SU-DHL-6 (cell line): Measurements from ENCODE around the gene C16orf87.
"Not testable (repeated sequence)": the region's sequence is repeated elsewhere in the genome, so short reads cannot be mapped to it uniquely, and the experiment has no call there.

Source experiments
- H2AFZ ChIP-seq: fragments of 200-600 bp; sonication (generic); 2 replicates; pipeline ENCODE4 v1.6.1; 2014; ENCODE audit warnings: low read depth, mild to moderate bottlenecking, moderate library complexity, mixed read lengths, antibody characterized with exemption, low read length; ENCODE audit not compliant: severe bottlenecking
- H3F3A ChIP-seq: fragments of 200-600 bp; shearing (Covaris generic); 2 replicates; pipeline ENCODE4 v1.6.0; 2016; ENCODE audit warnings: antibody characterized with exemption, mild to moderate bottlenecking; ENCODE audit not compliant: insufficient read depth
- H3K27ac ChIP-seq: fragments of 200-600 bp; sonication (generic); 2 replicates; pipeline ENCODE4 v1.5.1; 2016; ENCODE audit warnings: low read depth, mild to moderate bottlenecking, low read length, moderate library complexity, mixed read lengths
- H3K27me3 ChIP-seq: fragments of 200-600 bp; sonication (generic), shearing (Covaris generic); 2 replicates; pipeline ENCODE4 v1.6.0; 2014; ENCODE audit warnings: mild to moderate bottlenecking, low read length
- H3K36me3 ChIP-seq: fragments of 200-600 bp; sonication (generic); 2 replicates; pipeline ENCODE4 v1.6.1; 2014; ENCODE audit warnings: mild to moderate bottlenecking, low read length, mixed read lengths
- H3K4me2 ChIP-seq: fragments of 300-600, 200-600 bp; shearing (Covaris generic), sonication (generic); 2 replicates; pipeline ENCODE4 v1.6.0; 2014; ENCODE audit warnings: low read length, low read depth, mild to moderate bottlenecking; ENCODE audit not compliant: poor library complexity, severe bottlenecking
- H3K4me3 ChIP-seq: fragments of 200-600 bp; sonication (generic); 2 replicates; pipeline ENCODE4 v1.5.1; 2014; ENCODE audit warnings: antibody characterized with exemption, low read length, mild to moderate bottlenecking, mixed read lengths; ENCODE audit not compliant: insufficient read depth, poor library complexity, severe bottlenecking
- H3K79me2 ChIP-seq: fragments of 200-600 bp; sonication (generic); 2 replicates; pipeline ENCODE4 v1.6.1; 2014; ENCODE audit warnings: mild to moderate bottlenecking, low read length, moderate library complexity; ENCODE audit not compliant: insufficient read depth
- H3K9ac ChIP-seq: fragments of 200-600 bp; sonication (generic); 2 replicates; pipeline ENCODE4 v1.7.0; 2014; ENCODE audit warnings: mild to moderate bottlenecking, low read length
- H3K9me2 ChIP-seq: fragments of 200-600 bp; sonication (generic); replicated peaks from 2 replicates; pipeline ENCODE4 v1.6.1; 2014; ENCODE audit warnings: low read length; ENCODE audit not compliant: insufficient read depth
- H3K9me3 ChIP-seq: fragments of 200-600 bp; sonication (generic); 2 replicates; pipeline ENCODE4 v1.6.1; 2014; ENCODE audit warnings: low read length, mixed read lengths; ENCODE audit not compliant: insufficient read depth
- H4K20me1 ChIP-seq: fragments of 200-600 bp; sonication (generic); 2 replicates; pipeline ENCODE4 v1.6.1; 2014; ENCODE audit warnings: low read depth, mild to moderate bottlenecking, antibody characterized with exemption, low read length, moderate library complexity, mixed read lengths
- CTCF ChIP-seq: fragments of 200-600 bp; sonication (generic); IDR thresholded peaks from one replicate; pipeline ENCODE4 v1.5.1; 2017; ENCODE audit warnings: antibody characterized with exemption, mild to moderate bottlenecking, low read length, moderate library complexity; ENCODE audit not compliant: insufficient read depth, poor library complexity, severe bottlenecking
- EZH2phosphoT487 ChIP-seq: fragments of 200-600 bp; sonication (generic), shearing (Covaris generic); conservative IDR thresholded peaks from 2 replicates; pipeline ENCODE4 v1.6.1; 2018; ENCODE audit warnings: mild to moderate bottlenecking, antibody characterized with exemption, low read length, moderate library complexity, mixed read lengths

The C16orf87 gene

GRCh38 chr16:46871597-46871996 is 40.6 kb upstream of the C16orf87 start:
- no peaks in the 10 kb centered on the region for H3K9me2 ChIP-seq
- H3K9me3 ChIP-seq = no peaks in the 10 kb centered on the region
- no peak overlapping the region for H2AFZ ChIP-seq
- no peak overlapping the region for H3K4me2 ChIP-seq
- H3K27ac ChIP-seq = no peak overlapping the region
- H3K4me3 ChIP-seq = no peak overlapping the region
- H4K20me1 ChIP-seq = no peaks in the 10 kb centered on the region
- no peaks in the 10 kb centered on the region for H3K79me2 ChIP-seq
- no peaks in the 10 kb centered on the region for H3K36me3 ChIP-seq
- H3K9ac ChIP-seq = no peak overlapping the region
- H3K27me3 ChIP-seq = no peaks in the 10 kb centered on the region
- TF ChIP-seq EZH2phosphoT487 (no peak), CTCF (no peak)
- H3F3A ChIP-seq = no peaks in the 10 kb centered on the region

GRCh38 chr16:46868891-46869290 is 37.9 kb upstream of the C16orf87 start:
- not testable (repeated sequence) for H3K9me2 ChIP-seq, H3K9ac ChIP-seq, H2AFZ ChIP-seq, H3F3A ChIP-seq, H3K27ac ChIP-seq, H3K9me3 ChIP-seq, H3K4me2 ChIP-seq, H4K20me1 ChIP-seq, H3K36me3 ChIP-seq, H3K4me3 ChIP-seq, H3K27me3 ChIP-seq, H3K79me2 ChIP-seq

GRCh38 chr16:46867486-46867885 is 36.5 kb upstream of the C16orf87 start:
- H3K36me3 ChIP-seq, H3K9me2 ChIP-seq, H3F3A ChIP-seq, H4K20me1 ChIP-seq, H3K4me3 ChIP-seq, H2AFZ ChIP-seq, H3K27me3 ChIP-seq, H3K9me3 ChIP-seq, H3K27ac ChIP-seq, H3K79me2 ChIP-seq, H3K4me2 ChIP-seq, H3K9ac ChIP-seq: not testable (repeated sequence)

GRCh38 chr16:46866286-46866685 is 35.3 kb upstream of the C16orf87 start:
- no peak overlapping the region for H2AFZ ChIP-seq
- H3K36me3 ChIP-seq = no peaks in the 10 kb centered on the region
- H3K9ac ChIP-seq = no peak overlapping the region
- H3K9me3 ChIP-seq = no peaks in the 10 kb centered on the region
- no peak overlapping the region for H3K4me3 ChIP-seq
- H3K9me2 ChIP-seq = no peaks in the 10 kb centered on the region
- no peaks in the 10 kb centered on the region for H3K27me3 ChIP-seq
- H3K79me2 ChIP-seq = no peaks in the 10 kb centered on the region
- no peaks in the 10 kb centered on the region for H3F3A ChIP-seq
- no peaks in the 10 kb centered on the region for H4K20me1 ChIP-seq
- no peak for TF ChIP-seq CTCF
- no peak for TF ChIP-seq EZH2phosphoT487
- H3K4me2 ChIP-seq = no peak overlapping the region
- no peak overlapping the region for H3K27ac ChIP-seq
